Measurements from ENCODE around the gene SEMA5A.

SEMA5A gene

DNA sequence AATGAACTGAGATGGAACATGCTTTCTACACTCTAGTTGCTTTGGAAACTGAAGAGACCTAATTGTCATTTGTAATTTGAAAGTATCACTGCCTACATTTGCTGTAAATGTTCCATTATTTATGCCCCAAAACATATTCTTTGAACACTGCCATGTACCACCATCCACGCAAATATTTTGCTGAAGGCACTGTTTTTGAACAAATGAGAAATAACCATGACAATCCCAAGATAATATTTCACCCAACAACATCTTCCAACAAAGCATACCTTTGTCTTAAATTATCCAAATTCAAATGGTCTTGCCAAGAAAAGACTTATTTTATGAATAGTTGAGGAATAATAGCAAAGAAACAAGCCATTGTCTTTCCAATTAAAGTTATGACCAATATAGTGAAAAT, 356.2 kb downstream of the SEMA5A start:
- H3K36me3 ChIP-seq (ENCODE audit: control insufficient read depth in 2 of 2, insufficient read depth in 1 of 2, low read length in 2 of 2), result no peaks in the 10 kb centered on the region
- H3K4me1 ChIP-seq (ENCODE audit: control insufficient read depth, insufficient read depth, low read length), result no peaks in the 10 kb centered on the region
- no peaks in the 10 kb centered on the region for H3K9me3 ChIP-seq (ENCODE audit: control insufficient read depth, insufficient read depth, low read depth, low read length)
- TF ChIP-seq ZNF585B (tag by site-specific recombination; IDR thresholded peaks at IDR 0.05), result no peak
- ChIA-PET CTCF (no interaction called here), POLR2A (no interaction called here)
- no peak overlapping the region for H3K4me3 ChIP-seq (ENCODE audit: low read depth, low read length)
- no peak overlapping the region for H3K27ac ChIP-seq (ENCODE audit: extremely low read depth, low read depth, low read length)

DNA sequence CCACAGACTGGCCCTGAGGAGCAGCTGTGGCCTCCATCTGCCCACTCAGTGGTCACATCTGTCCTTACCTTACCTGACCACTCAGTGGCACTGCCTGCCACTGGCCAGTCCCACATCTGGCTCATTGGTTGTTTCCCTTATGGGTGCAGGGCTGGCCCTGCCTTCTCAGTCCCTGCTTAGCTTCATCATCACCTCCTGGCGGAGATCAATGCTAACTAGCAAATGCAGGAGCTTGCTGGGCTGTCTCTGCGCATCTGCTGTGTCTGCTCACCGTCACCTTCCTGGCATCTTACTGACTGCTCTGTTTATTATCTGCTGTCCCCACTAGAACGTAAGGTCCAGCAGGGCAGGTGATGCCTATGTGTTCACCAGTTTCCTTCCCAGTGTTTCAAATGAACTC, 356.9 kb downstream of the SEMA5A start:
- TF ChIP-seq ZNF132 (tag by site-specific recombination; IDR thresholded peaks at IDR 0.05; ENCODE audit: borderline replicate concordance) (no peak), ZNF112 (tag by site-specific recombination; IDR thresholded peaks at IDR 0.05) (no peak), ZSCAN23 (tag by site-specific recombination; IDR thresholded peaks at IDR 0.05) (no peak), ZNF416 (tag by site-specific recombination; IDR thresholded peaks at IDR 0.05) (no peak), ZIC2 (tag by site-specific recombination; IDR thresholded peaks at IDR 0.05) (no peak), HOXD13 (CRISPR knock-in tag; IDR thresholded peaks at IDR 0.05; ENCODE audit: borderline replicate concordance) (no peak), ZNF585B (tag by site-specific recombination; IDR thresholded peaks at IDR 0.05) (no peak)
- TF ChIP-seq, protein P1, sequence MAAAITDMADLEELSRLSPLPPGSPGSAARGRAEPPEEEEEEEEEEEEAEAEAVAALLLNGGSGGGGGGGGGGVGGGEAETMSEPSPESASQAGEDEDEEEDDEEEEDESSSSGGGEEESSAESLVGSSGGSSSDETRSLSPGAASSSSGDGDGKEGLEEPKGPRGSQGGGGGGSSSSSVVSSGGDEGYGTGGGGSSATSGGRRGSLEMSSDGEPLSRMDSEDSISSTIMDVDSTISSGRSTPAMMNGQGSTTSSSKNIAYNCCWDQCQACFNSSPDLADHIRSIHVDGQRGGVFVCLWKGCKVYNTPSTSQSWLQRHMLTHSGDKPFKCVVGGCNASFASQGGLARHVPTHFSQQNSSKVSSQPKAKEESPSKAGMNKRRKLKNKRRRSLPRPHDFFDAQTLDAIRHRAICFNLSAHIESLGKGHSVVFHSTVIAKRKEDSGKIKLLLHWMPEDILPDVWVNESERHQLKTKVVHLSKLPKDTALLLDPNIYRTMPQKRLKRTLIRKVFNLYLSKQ (tag by site-specific recombination; IDR thresholded peaks at IDR 0.05; ENCODE audit: borderline replicate concordance), result no peak
- Histone ChIP-seq H3K4me3 (ENCODE audit: low read depth, low read length) (no peak overlapping the region), H3K27ac (ENCODE audit: extremely low read depth, low read depth, low read length) (no peak overlapping the region), H3K36me3 (ENCODE audit: control insufficient read depth in 2 of 2, insufficient read depth in 1 of 2, low read length in 2 of 2) (no peaks in the 10 kb centered on the region), H3K4me1 (ENCODE audit: control insufficient read depth, insufficient read depth, low read length) (no peaks in the 10 kb centered on the region), H3K9me3 (ENCODE audit: control insufficient read depth, insufficient read depth, low read depth, low read length) (no peaks in the 10 kb centered on the region)
- CTCF ChIA-PET, result no interaction called here
- POLR2A ChIA-PET, result no interaction called here

DNA sequence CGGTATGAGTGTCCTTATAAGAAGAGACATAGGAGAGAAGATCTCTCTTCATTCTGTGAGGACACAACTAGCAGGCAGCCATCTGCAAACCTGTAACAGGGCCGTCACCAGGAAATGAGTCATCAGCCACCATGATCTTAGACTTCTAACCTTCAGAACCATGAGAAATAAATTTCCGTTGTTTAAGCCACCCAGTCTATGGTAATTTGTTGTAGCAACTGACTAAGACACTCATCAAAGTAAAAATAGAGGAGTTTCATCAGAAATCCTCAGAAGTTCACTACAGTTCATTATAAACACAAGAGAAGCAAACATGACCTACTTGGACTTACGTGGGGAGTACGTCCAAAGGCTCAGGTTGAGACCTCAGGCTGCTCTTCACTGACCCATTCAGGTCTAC, 357.7 kb downstream of the SEMA5A start:
- no peak overlapping the region for H3K27ac ChIP-seq (ENCODE audit: extremely low read depth, low read depth, low read length)
- ChIA-PET POLR2A (no interaction called here), CTCF (no interaction called here)
- no peaks in the 10 kb centered on the region for H3K9me3 ChIP-seq (ENCODE audit: control insufficient read depth, insufficient read depth, low read depth, low read length)
- H3K4me3 ChIP-seq (ENCODE audit: low read depth, low read length), result no peak overlapping the region
- H3K4me1 ChIP-seq (ENCODE audit: control insufficient read depth, insufficient read depth, low read length), result no peaks in the 10 kb centered on the region
- TF ChIP-seq BCL11A (tag by site-specific recombination; IDR thresholded peaks at IDR 0.05; ENCODE audit: low read depth) (no peak), BCL11B (tag by site-specific recombination; IDR thresholded peaks at IDR 0.05; ENCODE audit: low read depth) (no peak), GLIS1 (tag by site-specific recombination; IDR thresholded peaks at IDR 0.05) (no peak), KLF10 (tag by site-specific recombination; IDR thresholded peaks at IDR 0.05) (no peak), ZNF585B (tag by site-specific recombination; IDR thresholded peaks at IDR 0.05) (no peak), ZBTB1 (tag by site-specific recombination; IDR thresholded peaks at IDR 0.05) (no peak), ZSCAN23 (tag by site-specific recombination; IDR thresholded peaks at IDR 0.05) (no peak), ZNF184 (tag by site-specific recombination; IDR thresholded peaks at IDR 0.05) (no peak), ZNF670 (tag by site-specific recombination; IDR thresholded peaks at IDR 0.05; ENCODE audit: low read depth) (no peak), SALL2 (tag by site-specific recombination; IDR thresholded peaks at IDR 0.05; ENCODE audit: borderline replicate concordance) (no peak), ZNF596 (tag by site-specific recombination; IDR thresholded peaks at IDR 0.05) (no peak), ZNF621 (tag by site-specific recombination; IDR thresholded peaks at IDR 0.05) (no peak), ZNF133 (tag by site-specific recombination; IDR thresholded peaks at IDR 0.05) (no peak), ZNF843 (tag by site-specific recombination; IDR thresholded peaks at IDR 0.05) (no peak)
- TF ChIP-seq, protein P2, sequence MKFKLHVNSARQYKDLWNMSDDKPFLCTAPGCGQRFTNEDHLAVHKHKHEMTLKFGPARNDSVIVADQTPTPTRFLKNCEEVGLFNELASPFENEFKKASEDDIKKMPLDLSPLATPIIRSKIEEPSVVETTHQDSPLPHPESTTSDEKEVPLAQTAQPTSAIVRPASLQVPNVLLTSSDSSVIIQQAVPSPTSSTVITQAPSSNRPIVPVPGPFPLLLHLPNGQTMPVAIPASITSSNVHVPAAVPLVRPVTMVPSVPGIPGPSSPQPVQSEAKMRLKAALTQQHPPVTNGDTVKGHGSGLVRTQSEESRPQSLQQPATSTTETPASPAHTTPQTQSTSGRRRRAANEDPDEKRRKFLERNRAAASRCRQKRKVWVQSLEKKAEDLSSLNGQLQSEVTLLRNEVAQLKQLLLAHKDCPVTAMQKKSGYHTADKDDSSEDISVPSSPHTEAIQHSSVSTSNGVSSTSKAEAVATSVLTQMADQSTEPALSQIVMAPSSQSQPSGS (tag by site-specific recombination; IDR thresholded peaks at IDR 0.05; ENCODE audit: low read depth), result no peak
- no peaks in the 10 kb centered on the region for H3K36me3 ChIP-seq (ENCODE audit: control insufficient read depth in 2 of 2, insufficient read depth in 1 of 2, low read length in 2 of 2)
